ENCODE results near the gene LPP.

The LPP gene

GRCh38 chr3:188220988-188221818 is 67.2 kb downstream of the LPP start:
- TF ChIP-seq CTCF (IDR thresholded peaks at IDR 0.05; ENCODE audit: low read length), result no peak
- Histone ChIP-seq H3F3A (ENCODE audit: insufficient read depth, low read length) (no peaks in the 10 kb centered on the region), H3K9me2 (replicated peaks; ENCODE audit: insufficient read depth, low read length) (no peaks in the 10 kb centered on the region), H3K27ac (ENCODE audit: low read length) (no peak overlapping the region), H3K9me3 (replicated peaks; ENCODE audit: insufficient read depth, low read length) (no peaks in the 10 kb centered on the region), H3K36me3 (replicated peaks; ENCODE audit: insufficient read depth, low read length) (no peaks in the 10 kb centered on the region), H3K9ac (ENCODE audit: low read length) (no peak overlapping the region), H3K27me3 (replicated peaks; ENCODE audit: insufficient read depth, low read length) (no peaks in the 10 kb centered on the region), H4K20me1 (ENCODE audit: insufficient read depth, low read length) (no peaks in the 10 kb centered on the region), H3K4me3 (ENCODE audit: low read length) (no peak overlapping the region), H3K79me2 (ENCODE audit: low read length) (no peaks in the 10 kb centered on the region), H2AFZ (ENCODE audit: low read length) (no peak overlapping the region), H3K4me2 (ENCODE audit: low read depth, low read length) (no peak overlapping the region), H3K4me1 (ENCODE audit: low read length) (no peaks in the 10 kb centered on the region)
- no peak for DNase-seq

- no peak overlapping the region for H2AFZ ChIP-seq (ENCODE audit: low read length)
- TF ChIP-seq EZH2phosphoT487 (IDR thresholded peaks at IDR 0.05; ENCODE audit: low read length) (no peak), CTCF (IDR thresholded peaks at IDR 0.05; ENCODE audit: low read length) (no peak), EZH2 (optimal IDR thresholded peaks at IDR 0.05; ENCODE audit: low read depth, low read length) (no peak)
- H3K36me3 ChIP-seq (replicated peaks; ENCODE audit: insufficient read depth, low read length), result no peaks in the 10 kb centered on the region
- H3K4me1 ChIP-seq (ENCODE audit: low read length), result no peaks in the 10 kb centered on the region
- no peak overlapping the region for H3K4me2 ChIP-seq (ENCODE audit: low read depth, low read length)
- no peaks in the 10 kb centered on the region for H3F3A ChIP-seq (ENCODE audit: insufficient read depth, low read length)
- DNase-seq, result no peak
- no peak overlapping the region for H3K4me3 ChIP-seq (ENCODE audit: low read length)
- no peaks in the 10 kb centered on the region for H4K20me1 ChIP-seq (ENCODE audit: insufficient read depth, low read length)
- no peak overlapping the region for H3K27ac ChIP-seq (ENCODE audit: low read length)
- no peak overlapping the region for H3K9ac ChIP-seq (ENCODE audit: low read length)
- H3K9me3 ChIP-seq (replicated peaks; ENCODE audit: insufficient read depth, low read length), result no peaks in the 10 kb centered on the region
- no peaks in the 10 kb centered on the region for H3K9me2 ChIP-seq (replicated peaks; ENCODE audit: insufficient read depth, low read length)
- H3K79me2 ChIP-seq (ENCODE audit: low read length), result no peaks in the 10 kb centered on the region
- no peaks in the 10 kb centered on the region for H3K27me3 ChIP-seq (replicated peaks; ENCODE audit: insufficient read depth, low read length)
Measured at GRCh38 chr3:188223936-188224335, 70.0 kb downstream of the LPP start.

- no peaks in the 10 kb centered on the region for H3F3A ChIP-seq (ENCODE audit: insufficient read depth, low read length)
- H3K4me1 ChIP-seq (ENCODE audit: low read length), result no peaks in the 10 kb centered on the region
- H3K36me3 ChIP-seq (replicated peaks; ENCODE audit: insufficient read depth, low read length), result no peaks in the 10 kb centered on the region
- no peaks in the 10 kb centered on the region for H3K27me3 ChIP-seq (replicated peaks; ENCODE audit: insufficient read depth, low read length)
- H3K9ac ChIP-seq (ENCODE audit: low read length), result no peak overlapping the region
- no peak overlapping the region for H3K4me2 ChIP-seq (ENCODE audit: low read depth, low read length)
- no peaks in the 10 kb centered on the region for H3K79me2 ChIP-seq (ENCODE audit: low read length)
- H3K9me2 ChIP-seq (replicated peaks; ENCODE audit: insufficient read depth, low read length), result no peaks in the 10 kb centered on the region
- H4K20me1 ChIP-seq (ENCODE audit: insufficient read depth, low read length), result no peaks in the 10 kb centered on the region
- no peak overlapping the region for H2AFZ ChIP-seq (ENCODE audit: low read length)
- no peak for DNase-seq
- no peak overlapping the region for H3K27ac ChIP-seq (ENCODE audit: low read length)
- no peaks in the 10 kb centered on the region for H3K9me3 ChIP-seq (replicated peaks; ENCODE audit: insufficient read depth, low read length)
- TF ChIP-seq EZH2 (optimal IDR thresholded peaks at IDR 0.05; ENCODE audit: low read depth, low read length), result no peak
- no peak for TF ChIP-seq EZH2phosphoT487 (IDR thresholded peaks at IDR 0.05; ENCODE audit: low read length)
- TF ChIP-seq CTCF (IDR thresholded peaks at IDR 0.05; ENCODE audit: low read length), result no peak
- no peak overlapping the region for H3K4me3 ChIP-seq (ENCODE audit: low read length)
Measured at GRCh38 chr3:188227442-188227841, 73.5 kb downstream of the LPP start.

All from MM.1S (cell line).